Suprapubic skin (tissue), 4 donors: ENCODE data around the gene EP300.

Experiments
- CTCF ChIP-seq, 2 donors: fragments of 200-600 bp in 1 of 2; fragments of 450-650 bp in 1 of 2; sonication (generic) in 1 of 2; IDR thresholded peaks; one replicate each; pipeline ENCODE4 v1.5.1; 2016 to 2019; ENCODE audit warnings: antibody characterized with exemption in 2 of 2, mild to moderate bottlenecking in 1 of 2, moderate library complexity in 1 of 2
- POLR2A ChIP-seq, 2 donors: fragments of 450-650 bp; IDR thresholded peaks; one replicate each; pipeline ENCODE4 v1.6.1; 2017; ENCODE audit warnings: antibody characterized with exemption in 2 of 2, mild to moderate bottlenecking in 2 of 2, moderate library complexity in 2 of 2
- POLR2AphosphoS5 ChIP-seq, 3 donors: sonication (generic); formaldehyde crosslinking; IDR thresholded peaks; one replicate each; pipeline ENCODE4 v1.6.1; 2017; ENCODE audit warnings: antibody characterized with exemption in 3 of 3

GRCh38 chr22:41096841-41097240 lies 4.4 kb downstream of the EP300 start:
- TF ChIP-seq CTCF (IDR thresholded peaks at IDR 0.05) (no peak), POLR2A (IDR thresholded peaks at IDR 0.05) (no peak), POLR2AphosphoS5 (IDR thresholded peaks at IDR 0.05) (no peak)
